Vagina (tissue), 2 donors: ENCODE measurements around the gene CYP1A2. TPM values are rescaled to one million over a fixed set of nuclear protein-coding genes. Genes with fewer than 3 reads are reported as not detected.

ENCODE experiments used
- DNase-seq, 2 donors: peaks; one replicate each; pipeline ENCODE4 v3.0.0-alpha.2; 2017; ENCODE audit errors: extremely low spot score in 2 of 2
- H3K27ac ChIP-seq: fragments of 200-600 bp; sonication (generic); one replicate; pipeline ENCODE4 v1.5.1; 2019
- H3K27me3 ChIP-seq: fragments of 200-600 bp; sonication (generic); one replicate; pipeline ENCODE4 v1.5.1; 2019
- H3K36me3 ChIP-seq, 2 donors: fragments of 200-600 bp; sonication (generic); one replicate each; pipeline ENCODE4 v1.5.1; 2017 to 2019
- H3K4me1 ChIP-seq: fragments of 200-600 bp; sonication (generic); one replicate; pipeline ENCODE4 v1.5.1; 2019
- H3K4me3 ChIP-seq, 2 donors: fragments of 200-600 bp; sonication (generic); 1 replicate in 1 of 2; 2 replicates in 1 of 2; pipeline ENCODE4 v1.5.1; 2016 to 2019
- H3K9me3 ChIP-seq: fragments of 200-600 bp; sonication (generic); one replicate; pipeline ENCODE4 v1.5.1; 2019
- POLR2A ChIP-seq, 2 donors: fragments of 450-650 bp; IDR thresholded peaks; one replicate each; pipeline ENCODE4 v1.6.1; 2017; ENCODE audit warnings: antibody characterized with exemption in 2 of 2, mild to moderate bottlenecking in 2 of 2, moderate library complexity in 2 of 2
- POLR2AphosphoS5 ChIP-seq, 2 donors: sonication (generic); formaldehyde crosslinking; IDR thresholded peaks; one replicate each; pipeline ENCODE4 v1.9.0; 2017; ENCODE audit warnings: antibody characterized with exemption in 2 of 2, mild to moderate bottlenecking in 2 of 2, low read depth in 1 of 2; ENCODE audit not compliant: insufficient read depth in 1 of 2
- intact Hi-C: fragments of 100-400 bp; cut with DNase I; formaldehyde crosslinking; loops from one replicate; pipeline ENCODE4 v1.15.1; 2023
- microRNA-seq: library from miRNA; unstranded; fragments of <30 nt; microRNA quantifications from one replicate; pipeline ENCODE4, GENCODE V29; 2017; ENCODE audit warnings: borderline number of aligned reads, borderline replicate concordance
- small RNA-seq: library from RNA; depleted of rRNA; stranded (forward); fragments of <200 nt; gene quantifications from one replicate; pipeline ENCODE3, GENCODE V24; 2016
- total RNA-seq: library from RNA; depleted of rRNA; stranded (reverse); fragments of >200 nt; gene quantifications from one replicate; pipeline ENCODE4 v1.2.3, GENCODE V29; 2016
- TF ChIP-seq, protein P1 (sequence below), 3 experiments: fragments of 450-650 bp in 2 of 3; fragments of 200-600 bp in 1 of 3; sonication (generic) in 1 of 3; IDR thresholded peaks; one replicate each; pipeline ENCODE4 v1.5.1; 2017 to 2019; ENCODE audit warnings: antibody characterized with exemption in 3 of 3, mild to moderate bottlenecking in 2 of 3, moderate library complexity in 2 of 3

CYP1A2 gene
- total RNA-seq, 1 donor from 2014 or later = not detected

- Histone ChIP-seq H3K27me3 (no peaks in the 10 kb centered on the region), H3K27ac (no peak overlapping the region), H3K36me3 (peaks cover 0 to 42% of the 10 kb centered on the region in 2 donors), H3K4me3 (no peak overlapping the region), H3K9me3 (no peaks in the 10 kb centered on the region), H3K4me1 (peaks cover 24% of the 10 kb centered on the region)
- intact Hi-C loops = no loop called here
- TF ChIP-seq POLR2A (IDR thresholded peaks at IDR 0.05) = no peak
- no peak for TF ChIP-seq POLR2AphosphoS5 (IDR thresholded peaks at IDR 0.05; ENCODE audit: insufficient read depth in 1 of 2, low read depth in 1 of 2)
- TF ChIP-seq, protein P1, sequence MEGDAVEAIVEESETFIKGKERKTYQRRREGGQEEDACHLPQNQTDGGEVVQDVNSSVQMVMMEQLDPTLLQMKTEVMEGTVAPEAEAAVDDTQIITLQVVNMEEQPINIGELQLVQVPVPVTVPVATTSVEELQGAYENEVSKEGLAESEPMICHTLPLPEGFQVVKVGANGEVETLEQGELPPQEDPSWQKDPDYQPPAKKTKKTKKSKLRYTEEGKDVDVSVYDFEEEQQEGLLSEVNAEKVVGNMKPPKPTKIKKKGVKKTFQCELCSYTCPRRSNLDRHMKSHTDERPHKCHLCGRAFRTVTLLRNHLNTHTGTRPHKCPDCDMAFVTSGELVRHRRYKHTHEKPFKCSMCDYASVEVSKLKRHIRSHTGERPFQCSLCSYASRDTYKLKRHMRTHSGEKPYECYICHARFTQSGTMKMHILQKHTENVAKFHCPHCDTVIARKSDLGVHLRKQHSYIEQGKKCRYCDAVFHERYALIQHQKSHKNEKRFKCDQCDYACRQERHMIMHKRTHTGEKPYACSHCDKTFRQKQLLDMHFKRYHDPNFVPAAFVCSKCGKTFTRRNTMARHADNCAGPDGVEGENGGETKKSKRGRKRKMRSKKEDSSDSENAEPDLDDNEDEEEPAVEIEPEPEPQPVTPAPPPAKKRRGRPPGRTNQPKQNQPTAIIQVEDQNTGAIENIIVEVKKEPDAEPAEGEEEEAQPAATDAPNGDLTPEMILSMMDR (IDR thresholded peaks at IDR 0.05) = no peak
- DNase-seq = no peak
Observed at GRCh38 chr15:74801311-74801997, 52.8 kb downstream of the CYP1A2 start.

GRCh38 chr15:74802290-74802689, 53.6 kb downstream of the CYP1A2 start:
- no peak for DNase-seq
- H3K9me3 ChIP-seq = no peaks in the 10 kb centered on the region
- intact Hi-C loops = no loop called here
- no peak overlapping the region for H3K4me3 ChIP-seq
- H3K27ac ChIP-seq = no peak overlapping the region
- H3K36me3 ChIP-seq = peaks cover 0 to 42% of the 10 kb centered on the region in 2 donors
- H3K4me1 ChIP-seq = peaks cover 24% of the 10 kb centered on the region
- no peaks in the 10 kb centered on the region for H3K27me3 ChIP-seq
- no peak for TF ChIP-seq POLR2A (IDR thresholded peaks at IDR 0.05)
- TF ChIP-seq, protein P1 (IDR thresholded peaks at IDR 0.05) = no peak
- TF ChIP-seq POLR2AphosphoS5 (IDR thresholded peaks at IDR 0.05; ENCODE audit: insufficient read depth in 1 of 2, low read depth in 1 of 2) = no peak

DNA sequence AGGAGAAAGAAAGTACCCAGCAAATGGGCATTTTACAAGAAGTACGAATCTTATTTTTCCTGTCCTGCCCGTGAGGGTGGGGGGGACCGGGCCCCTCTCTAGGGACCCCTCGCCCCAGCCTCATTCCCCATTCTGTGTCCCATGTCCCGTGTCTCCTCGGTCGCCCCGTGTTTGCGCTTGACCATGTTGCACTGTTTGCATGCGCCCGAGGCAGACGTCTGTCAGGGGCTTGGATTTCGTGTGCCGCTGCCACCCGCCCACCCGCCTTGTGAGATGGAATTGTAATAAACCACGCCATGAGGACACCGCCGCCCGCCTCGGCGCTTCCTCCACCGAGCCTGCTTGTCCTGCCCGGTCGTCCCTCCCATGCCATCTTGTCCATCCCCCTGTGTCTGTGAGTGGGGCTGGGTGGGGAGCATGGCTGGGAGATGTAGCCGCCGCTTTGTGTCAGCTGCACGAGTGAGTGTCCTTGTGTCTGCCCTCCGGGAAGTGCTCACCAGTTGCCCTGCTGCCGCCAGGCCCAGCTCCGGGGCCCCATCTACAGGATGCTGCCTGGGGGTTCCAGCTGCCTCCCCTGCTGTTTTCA, 54.3 kb downstream of the CYP1A2 start:
- H3K36me3 ChIP-seq = peaks cover 0 to 42% of the 10 kb centered on the region in 2 donors
- TF ChIP-seq POLR2AphosphoS5 (IDR thresholded peaks at IDR 0.05; ENCODE audit: insufficient read depth in 1 of 2, low read depth in 1 of 2) = no peak
- TF ChIP-seq, protein P1 (IDR thresholded peaks at IDR 0.05) = no peak
- no peak for TF ChIP-seq POLR2A (IDR thresholded peaks at IDR 0.05)
- no peak for DNase-seq
- no peak overlapping the region for H3K4me3 ChIP-seq
- H3K27ac ChIP-seq = no peak overlapping the region
- peaks cover 26% of the 10 kb centered on the region for H3K4me1 ChIP-seq
- no peaks in the 10 kb centered on the region for H3K27me3 ChIP-seq
- no peaks in the 10 kb centered on the region for H3K9me3 ChIP-seq
- intact Hi-C loops = no loop called here

- no peaks in the 10 kb centered on the region for H3K27me3 ChIP-seq
- DNase-seq = no peak
- H3K27ac ChIP-seq = no peak overlapping the region
- H3K9me3 ChIP-seq = no peaks in the 10 kb centered on the region
- H3K4me3 ChIP-seq = no peak overlapping the region
- peaks cover 16% of the 10 kb centered on the region for H3K4me1 ChIP-seq
- H3K36me3 ChIP-seq = peaks cover 0 to 32% of the 10 kb centered on the region in 2 donors
- intact Hi-C loops = no loop called here
- TF ChIP-seq POLR2AphosphoS5 (IDR thresholded peaks at IDR 0.05; ENCODE audit: insufficient read depth in 1 of 2, low read depth in 1 of 2) = no peak
- TF ChIP-seq POLR2A (IDR thresholded peaks at IDR 0.05) = no peak
- TF ChIP-seq, protein P1 (IDR thresholded peaks at IDR 0.05) = no peak
Observed at GRCh38 chr15:74804935-74805334, 56.3 kb downstream of the CYP1A2 start.

Small RNA genes lying within 50 kb of the gene (microRNA-seq; reads per million reads assigned to microRNA genes)
- gene MIR4513 = not detected

Small RNA genes lying within 50 kb of the gene (small RNA-seq; reads per million reads assigned to genes)
- not detected for gene MIR4513

Other genes with a start within 250 kb of the CYP1A2 start
- 15.2 TPM for gene ARID3B, start 207.6 kb upstream of the CYP1A2 start, total RNA-seq
- gene CLK3, start 133.0 kb upstream of the CYP1A2 start, total RNA-seq = 89.1 TPM
- gene EDC3, start 52.8 kb upstream of the CYP1A2 start, total RNA-seq = 23.8 TPM
- gene CYP1A1, start 23.3 kb upstream of the CYP1A2 start, total RNA-seq = 1.5 TPM
- gene CSK, start 33.2 kb downstream of the CYP1A2 start, total RNA-seq = 26.3 TPM
- not detected for gene LMAN1L, start 64.0 kb downstream of the CYP1A2 start, total RNA-seq
- gene CPLX3, start 77.8 kb downstream of the CYP1A2 start, total RNA-seq = not detected
- 75.9 TPM for gene ULK3, start 94.3 kb downstream of the CYP1A2 start, total RNA-seq
- gene SCAMP2, start 124.5 kb downstream of the CYP1A2 start, total RNA-seq = 56.7 TPM
- 43.2 TPM for gene MPI, start 141.2 kb downstream of the CYP1A2 start, total RNA-seq
- 51.6 TPM for gene FAM219B, start 158.0 kb downstream of the CYP1A2 start, total RNA-seq
- 123 TPM for gene COX5A, start 189.2 kb downstream of the CYP1A2 start, total RNA-seq
- 11.3 TPM for gene RPP25, start 207.9 kb downstream of the CYP1A2 start, total RNA-seq
- gene SCAMP5, start 246.7 kb downstream of the CYP1A2 start, total RNA-seq = 6.6 TPM